HepG2 (cell line): ENCODE measurements around the gene NYNRIN. TPM values are rescaled to one million over a fixed set of nuclear protein-coding genes. Genes with fewer than 3 reads are reported as not detected.

ENCODE experiments used
- ATAC-seq: fragments of 200-7000 bp; cut with Tn5 transposase; 3 replicates; pipeline ENCODE4 v1.9.1; 2020; ENCODE audit warnings: mild to moderate bottlenecking, moderate library complexity
- BruUV-seq: library from RNA; stranded (reverse); fragments of 400-500 nt; replicated peaks from 2 replicates; lab custom pipeline; 2021; lab: Mats Ljungman, UMichigan
- CTCF ChIA-PET: fragments of 300-600 bp; formaldehyde crosslinking; extraction: SDS; loops from one replicate; lab custom pipeline; 2021; ENCODE audit warnings: low total read pairs, inconsistent platforms, low intra/inter-chr PET ratio; lab: Yijun Ruan, JAX
- POLR2A ChIA-PET: fragments of 350-600 bp; sonication (Branson Sonifier 250); formaldehyde crosslinking; loops from one replicate; lab custom pipeline; 2020; ENCODE audit warnings: antibody characterized with exemption, inconsistent platforms; lab: Yijun Ruan, JAX
- DNase-seq: peaks from one replicate; pipeline ENCODE4 v3.0.0-alpha.2; 2015; ENCODE audit warnings: low spot score
- FAIRE-seq: peaks from 3 replicates; lab custom pipeline; 2011; peaks lifted over from hg19 to GRCh38; lab: Jason Lieb, UNC
- H2AFZ ChIP-seq: one replicate; pipeline ENCODE4 v1.6.1; 2011; ENCODE audit warnings: low read length, inconsistent platforms
- H3K27ac ChIP-seq: fragments of 300-600 bp; 3 replicates; pipeline ENCODE4 v1.8.0; 2011; ENCODE audit warnings: mixed run types, mild to moderate bottlenecking, mixed read lengths, low read length, inconsistent platforms; ENCODE audit not compliant: insufficient read depth; ENCODE audit errors: extremely low read length
- H3K27me3 ChIP-seq, 2 experiments: fragments of 200-600 bp in 1 of 2; 2 replicates in 1 of 2; 3 replicates in 1 of 2; pipeline versions ENCODE4 v1.6.0 to v1.8.0; 2011; ENCODE audit warnings: low read length in 2 of 2, mild to moderate bottlenecking in 2 of 2, moderate library complexity in 2 of 2, inconsistent platforms in 1 of 2; ENCODE audit not compliant: insufficient read depth in 2 of 2, control insufficient read depth in 1 of 2
- H3K36me3 ChIP-seq, 2 experiments: fragments of 200-600 bp in 1 of 2; replicated peaks in 1 of 2; 2 replicates in 1 of 2; 3 replicates in 1 of 2; pipeline versions ENCODE4 v1.5.1 to v1.8.0; 2011; ENCODE audit warnings: low read length in 2 of 2, inconsistent platforms in 1 of 2; ENCODE audit not compliant: insufficient read depth in 2 of 2, control insufficient read depth in 1 of 2
- H3K4me1 ChIP-seq: 2 replicates; pipeline ENCODE4 v1.5.1; 2012; ENCODE audit warnings: low read length, inconsistent platforms; ENCODE audit not compliant: insufficient read depth
- H3K4me2 ChIP-seq: 2 replicates; pipeline ENCODE4 v1.6.0; 2011; ENCODE audit warnings: low read depth, low read length, inconsistent platforms
- H3K4me3 ChIP-seq, 3 experiments: fragments of 200-600 bp in 1 of 3; sonication (generic), shearing (Covaris generic) in 1 of 3; replicated peaks in 1 of 3; 2 replicates each; pipeline ENCODE4 v1.5.1; 2011 to 2016; ENCODE audit warnings: low read length in 3 of 3, inconsistent platforms in 2 of 3, low read depth in 2 of 3, mild to moderate bottlenecking in 2 of 3, control low read depth in 1 of 3, mixed read lengths in 1 of 3; ENCODE audit not compliant: insufficient read depth in 1 of 3
- H3K79me2 ChIP-seq: one replicate; pipeline ENCODE4 v1.6.1; 2011; ENCODE audit warnings: low read length, inconsistent platforms; ENCODE audit not compliant: insufficient read depth
- H3K9ac ChIP-seq: 2 replicates; pipeline ENCODE4 v1.6.0; 2011; ENCODE audit warnings: mild to moderate bottlenecking, low read depth, low read length, inconsistent platforms; ENCODE audit not compliant: insufficient read depth
- H3K9me3 ChIP-seq: 2 replicates; pipeline ENCODE4 v1.5.1; 2012; ENCODE audit warnings: mild to moderate bottlenecking, low read length
- H4K20me1 ChIP-seq: 2 replicates; pipeline ENCODE4 v1.6.0; 2011; ENCODE audit warnings: inconsistent platforms, mild to moderate bottlenecking, low read length, moderate library complexity; ENCODE audit not compliant: insufficient read depth
- AGO2 ChIP-seq: fragments of 200-400 bp; formaldehyde crosslinking; optimal IDR thresholded peaks from 2 replicates; pipeline ENCODE3; 2017; ENCODE audit warnings: mild to moderate bottlenecking, low read depth, low read length, moderate library complexity
- HMGA1 ChIP-seq: sonication (generic); formaldehyde crosslinking; conservative IDR thresholded peaks from 2 replicates; pipeline ENCODE4 v1.4.0; 2020; ENCODE audit warnings: missing genetic modification reagents
- MXI1 ChIP-seq: IDR thresholded peaks from 3 replicates; pipeline ENCODE4 v1.6.1; 2012; ENCODE audit warnings: low read depth, low read length, inconsistent platforms, borderline replicate concordance
- POLR2AphosphoS2 ChIP-seq: IDR thresholded peaks from 2 replicates; pipeline ENCODE4 v1.6.1; 2011; ENCODE audit warnings: low read depth, low read length, improper control_type of control experiment
- REST ChIP-seq, 2 experiments: IDR thresholded peaks; 2 replicates each; pipeline ENCODE4 v1.6.1; 2011 to 2012; ENCODE audit warnings: low read length in 2 of 2, borderline replicate concordance in 1 of 2, low read depth in 1 of 2, mild to moderate bottlenecking in 1 of 2, moderate library complexity in 1 of 2
- ZBTB8A ChIP-seq: sonication (generic); formaldehyde crosslinking; IDR thresholded peaks from 2 replicates; pipeline ENCODE4 v1.4.0; 2020; ENCODE audit warnings: mild to moderate bottlenecking, low read depth, missing genetic modification reagents, borderline replicate concordance
- ZNF251 ChIP-seq: sonication (generic); formaldehyde crosslinking; IDR thresholded peaks from 2 replicates; pipeline ENCODE4 v1.9.0; 2021; ENCODE audit warnings: mild to moderate bottlenecking, missing genetic modification reagents
- ZNF256 ChIP-seq: sonication (generic); formaldehyde crosslinking; conservative IDR thresholded peaks from 2 replicates; pipeline ENCODE4 v1.4.0; 2020; ENCODE audit warnings: missing genetic modification reagents
- ZNF567 ChIP-seq: sonication (generic); formaldehyde crosslinking; IDR thresholded peaks from 2 replicates; pipeline ENCODE4 v1.8.1; 2023; ENCODE audit warnings: mild to moderate bottlenecking, missing genetic modification reagents, borderline replicate concordance
- ZNF598 ChIP-seq: sonication (generic); formaldehyde crosslinking; IDR thresholded peaks from 2 replicates; pipeline ENCODE4 v1.5.1; 2020; ENCODE audit warnings: mild to moderate bottlenecking, missing genetic modification reagents, borderline replicate concordance
- ZNF792 ChIP-seq: IDR thresholded peaks from 2 replicates; pipeline ENCODE4 v1.6.1; 2016
- WGBS: methylation state at CpG from one replicate; pipeline ENCODE4 v1.1.6; 2017; ENCODE audit warnings: low lambda C conversion rate; 5-methylcytosine and 5-hydroxymethylcytosine counted together
- in situ Hi-C: cut with HindIII; loops from 2 replicates; pipeline ENCODE4 v1.10.0; 2017; ENCODE audit warnings: low pct_unique_long_range_greater_than_20kb; ENCODE audit not compliant: extremely low pct_ligation_motif_present
- intact Hi-C: fragments of 100-400 bp; cut with micrococcal nuclease; formaldehyde crosslinking; loops from one replicate; pipeline ENCODE4 v1.10.0; 2022; ENCODE audit not compliant: unreplicated experiment
- polyA plus RNA-seq, 8 experiments: library from polyadenylated mRNA; depleted of rRNA in 3 of 8; stranded (reverse) in 7 of 8; unstranded in 1 of 8; fragments of >200 nt; fragmentation: Illumina TruSeq in 4 of 8; extraction: Trizol in 4 of 8; gene quantifications; 2 replicates each; pipeline versions ENCODE4 v1.2.1 to v1.2.3, GENCODE V29; 2011 to 2016; ENCODE audit warnings: low read depth in 4 of 8, missing spikeins in 1 of 8, mixed read lengths in 1 of 8; ENCODE audit not compliant: insufficient read depth in 1 of 8
- total RNA-seq, 5 experiments: library from RNA; depleted of rRNA; stranded (reverse); fragments of >200 nt; fragmentation: Illumina TruSeq; extraction: Trizol; gene quantifications; 2 replicates each; pipeline ENCODE4 v1.2.3, GENCODE V29; 2016; ENCODE audit warnings: low read depth in 1 of 5
- TF ChIP-seq, protein P1 (sequence below): sonication (generic); formaldehyde crosslinking; IDR thresholded peaks from 2 replicates; pipeline ENCODE4 v1.4.0; 2020; ENCODE audit warnings: missing genetic modification reagents

Gene NYNRIN
- total and polyA plus RNA-seq, 2 of the 13 experiments (the other 11 are each of a cell fraction or from before 2014, with no cell fraction given): 0.63 to 1.1 TPM

DNA sequence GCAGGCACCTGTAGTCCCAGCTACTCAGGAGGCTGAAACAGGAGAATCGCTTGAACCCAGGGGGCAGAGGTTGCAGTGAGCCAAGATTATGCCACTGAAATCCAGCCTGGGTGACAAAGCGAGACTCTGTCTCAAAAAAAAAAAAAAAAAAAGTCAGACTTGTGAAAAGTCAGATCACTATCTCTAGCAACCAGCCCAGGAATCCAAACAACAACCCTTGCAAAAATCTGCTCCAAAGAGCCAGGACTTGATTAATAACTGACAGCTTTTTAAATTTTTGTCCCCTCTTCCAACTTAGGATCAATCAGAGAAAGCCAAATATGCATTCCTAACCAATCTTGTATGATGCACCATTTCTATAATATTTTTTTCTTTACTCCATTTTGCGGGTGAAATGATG is 38.5 kb upstream of the NYNRIN start:
- no peaks in the 10 kb centered on the region for H3K36me3 ChIP-seq
- ATAC-seq (no peak), DNase-seq (no peak), FAIRE-seq (no peak)
- WGBS: 38% methylated on average over 3 of the region's 3 CpGs
- H2AFZ ChIP-seq: no peak overlapping the region
- no peaks in the 10 kb centered on the region for H4K20me1 ChIP-seq
- H3K27ac ChIP-seq: no peak overlapping the region
- ChIA-PET CTCF (no interaction called here), POLR2A (interaction anchor here (1.5 to 3.1 kb wide), 2 partner anchors 14 to 69 kb away, joined by 3 to 9 read pairs; partner anchors contain the start of genes CBLN3 and KHNYN)
- peak; percentile 97 for TF ChIP-seq ZNF792 (CRISPR knock-in tag)
- TF ChIP-seq ZNF598 (CRISPR knock-in tag): no peak
- H3K9me3 ChIP-seq: no peaks in the 10 kb centered on the region
- no peak overlapping the region for H3K4me3 ChIP-seq
- H3K27me3 ChIP-seq: peaks cover 0 to 3% of the 10 kb centered on the region in 2 experiments; a peak in 1 of 5 replicates
- peaks cover 3% of the 10 kb centered on the region; the same call in 1 of the 2 replicates for H3K4me1 ChIP-seq
- no peaks in the 10 kb centered on the region for H3K79me2 ChIP-seq
- H3K4me2 ChIP-seq: no peak overlapping the region
- BruUV-seq: no TSS peak
- H3K9ac ChIP-seq: no peak overlapping the region
- intact Hi-C loops (no loop called here), in situ Hi-C loops (no loop called here)

DNA sequence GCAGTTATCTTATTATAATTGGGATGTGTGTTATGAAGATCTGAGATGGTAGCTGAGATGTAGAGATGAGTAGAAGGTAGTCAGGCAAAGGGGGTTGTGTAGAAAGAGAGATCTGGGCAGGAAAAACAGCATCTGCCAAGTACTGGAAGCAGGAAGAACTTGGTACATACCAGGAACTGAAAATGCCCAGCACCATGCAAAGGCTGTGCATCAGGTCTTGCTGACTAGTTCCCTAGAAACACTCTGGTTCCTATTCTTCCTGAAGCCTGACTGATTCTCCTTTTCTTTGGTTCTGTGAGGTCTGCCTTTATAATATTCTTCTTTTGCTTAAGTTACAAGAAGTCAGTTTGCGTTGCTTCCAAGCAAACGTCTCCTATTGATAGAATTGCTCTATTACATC is 37.5 kb upstream of the NYNRIN start:
- Histone ChIP-seq H3K9me3 (no peaks in the 10 kb centered on the region), H3K4me3 (no peak overlapping the region), H3K4me2 (no peak overlapping the region), H3K9ac (no peak overlapping the region), H3K79me2 (no peaks in the 10 kb centered on the region), H3K27me3 (peaks cover 4 to 5% of the 10 kb centered on the region in 2 experiments; a peak in 4 of 5 replicates), H3K36me3 (no peaks in the 10 kb centered on the region), H3K27ac (no peak overlapping the region), H2AFZ (no peak overlapping the region), H4K20me1 (no peaks in the 10 kb centered on the region), H3K4me1 (peaks cover 13% of the 10 kb centered on the region)
- TF ChIP-seq AGO2 (no peak), ZBTB8A (CRISPR knock-in tag) (no peak), HMGA1 (no peak), MXI1 (no peak), ZNF567 (no peak), ZNF256 (no peak), REST (IDR thresholded peaks at IDR 0.05; ENCODE audit: borderline replicate concordance in 1 of 2, low read depth in 1 of 2, low read length in 2 of 2) (no peak), POLR2AphosphoS2 (no peak), ZNF251 (CRISPR knock-in tag) (no peak)
- TF ChIP-seq, protein P1, sequence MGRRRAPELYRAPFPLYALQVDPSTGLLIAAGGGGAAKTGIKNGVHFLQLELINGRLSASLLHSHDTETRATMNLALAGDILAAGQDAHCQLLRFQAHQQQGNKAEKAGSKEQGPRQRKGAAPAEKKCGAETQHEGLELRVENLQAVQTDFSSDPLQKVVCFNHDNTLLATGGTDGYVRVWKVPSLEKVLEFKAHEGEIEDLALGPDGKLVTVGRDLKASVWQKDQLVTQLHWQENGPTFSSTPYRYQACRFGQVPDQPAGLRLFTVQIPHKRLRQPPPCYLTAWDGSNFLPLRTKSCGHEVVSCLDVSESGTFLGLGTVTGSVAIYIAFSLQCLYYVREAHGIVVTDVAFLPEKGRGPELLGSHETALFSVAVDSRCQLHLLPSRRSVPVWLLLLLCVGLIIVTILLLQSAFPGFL (CRISPR knock-in tag): no peak
- ChIA-PET POLR2A (interaction anchor here (1.5 to 3.1 kb wide), 4 partner anchors 16 to 81 kb away, joined by 3 to 14 read pairs (median 8); partner anchors contain the start of genes CBLN3 and KHNYN), CTCF (interaction anchor here (7.9 kb wide), 1 partner anchor 72 kb away, joined by 295 read pairs; the partner anchor contains the start of genes CBLN3 and KHNYN)
- 46% methylated on average over 2 of the region's 2 CpGs for WGBS
- ATAC-seq: no peak
- intact Hi-C loops (no loop called here), in situ Hi-C loops (no loop called here)
- no peak for FAIRE-seq
- no peak for DNase-seq
- BruUV-seq: no TSS peak
